GM19240 (cell line): ENCODE measurements around the gene DNAJC3.
"Not testable (repeated sequence)": the region's sequence is repeated elsewhere in the genome, so short reads cannot be mapped to it uniquely, and the experiment has no call there.

ENCODE experiments used
- DNase-seq: peaks from one replicate; pipeline ENCODE4 v3.0.0; 2011; ENCODE audit warnings: low spot score; ENCODE audit not compliant: insufficient read length

The DNAJC3 gene

GRCh38 chr13:95671597-95671996, 5.3 kb upstream of the DNAJC3 start:
- DNase-seq, result no peak

DNA sequence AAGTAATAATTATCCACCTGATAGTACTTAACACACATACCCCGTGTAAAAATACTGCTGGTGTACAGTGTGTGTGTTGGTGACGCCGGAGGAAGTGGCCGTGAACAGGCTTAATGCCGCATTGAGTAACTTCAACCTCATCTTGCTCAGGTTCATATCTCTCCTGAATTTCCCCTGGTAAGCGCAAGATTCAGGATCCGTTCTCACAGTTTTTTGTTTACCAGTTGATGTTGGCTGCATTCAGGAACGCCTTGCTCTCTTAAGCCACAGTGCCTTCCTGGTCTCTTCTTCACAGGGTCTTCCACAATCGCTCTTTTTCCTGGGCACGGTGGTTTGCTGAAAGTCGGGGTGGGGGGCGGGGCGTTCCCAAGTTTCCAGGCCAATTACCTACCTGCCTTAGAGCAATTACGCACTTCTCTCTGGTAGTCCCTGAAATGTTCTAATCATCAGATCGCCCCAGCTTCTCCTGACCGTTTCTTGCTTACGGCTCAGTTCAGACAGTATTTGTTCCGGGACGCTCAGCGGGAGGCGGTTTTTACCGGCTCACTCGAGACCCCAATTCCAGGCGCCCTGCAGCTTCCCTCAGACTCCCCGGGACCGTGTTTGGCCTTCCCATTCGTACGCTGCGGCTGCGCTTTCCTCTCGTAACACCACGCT, 706 bp upstream of the DNAJC3 start:
- no peak for DNase-seq

GRCh38 chr13:95677564-95678266, 776 bp downstream of the DNAJC3 start:
- no peak for DNase-seq

- DNase-seq, result no peak
Observed at GRCh38 chr13:95678967-95679366, 2.0 kb downstream of the DNAJC3 start.

DNA sequence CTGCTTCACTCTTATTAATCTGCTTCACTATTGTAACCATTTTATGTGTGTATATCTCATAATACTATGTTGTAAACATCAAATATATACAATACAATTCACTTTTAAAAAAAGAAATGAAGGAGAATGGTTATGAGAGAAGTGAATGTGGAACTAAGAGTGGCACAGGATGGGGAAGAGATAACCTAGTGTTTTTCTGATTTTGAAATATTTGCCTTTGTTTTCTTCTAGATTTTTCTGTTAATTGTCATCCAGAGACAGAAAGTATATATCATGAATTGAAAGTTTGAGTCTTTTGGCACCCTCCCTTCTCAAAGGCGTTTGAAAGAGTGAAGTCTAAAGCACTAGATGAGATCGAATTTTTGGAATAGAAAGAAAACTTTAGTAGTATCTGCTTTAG, 2.8 kb downstream of the DNAJC3 start:
- no peak for DNase-seq

- DNase-seq, result no peak
Observed at GRCh38 chr13:95684418-95684817, 7.5 kb downstream of the DNAJC3 start.

GRCh38 chr13:95684960-95685359, 8.0 kb downstream of the DNAJC3 start:
- DNase-seq, result not testable (repeated sequence)

DNA sequence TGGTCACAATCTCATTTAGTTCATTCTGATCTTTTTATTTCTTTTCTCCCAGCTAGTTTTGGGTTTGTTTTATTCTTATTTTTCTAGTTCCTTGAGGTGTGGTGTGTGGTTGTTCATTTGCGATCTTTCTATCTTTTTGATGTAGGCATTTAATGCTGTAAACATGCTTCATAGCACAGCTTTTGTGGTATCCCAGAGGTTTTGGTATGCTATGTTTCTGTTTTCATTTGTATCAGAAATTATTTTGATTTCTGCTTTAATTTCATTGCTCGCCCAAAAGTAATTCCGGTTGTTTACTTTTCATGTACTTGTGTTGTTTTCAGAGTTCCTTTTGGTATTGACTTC, 12.6 kb downstream of the DNAJC3 start:
- no peak for DNase-seq

DNA sequence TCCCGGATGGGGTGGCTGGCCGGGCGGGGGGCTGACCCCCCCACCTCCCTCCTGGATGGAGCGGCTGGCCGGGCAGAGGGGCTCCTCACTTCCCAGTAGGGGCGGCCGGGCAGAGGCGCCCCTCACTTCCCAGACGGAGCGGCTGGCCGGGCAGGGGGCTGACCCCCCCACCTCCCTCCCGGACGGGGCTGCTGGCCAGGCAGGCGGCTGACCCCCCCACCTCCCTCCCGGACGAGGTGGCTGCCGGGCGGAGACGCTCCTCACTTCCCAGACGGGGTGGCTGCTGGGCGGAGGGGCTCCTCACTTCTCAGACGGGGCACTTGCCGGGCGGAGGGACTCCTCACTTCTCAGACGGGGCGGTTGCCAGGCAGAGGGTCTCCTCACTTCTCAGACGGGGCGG, 14.0 kb downstream of the DNAJC3 start:
- not testable (repeated sequence) for DNase-seq

DNA sequence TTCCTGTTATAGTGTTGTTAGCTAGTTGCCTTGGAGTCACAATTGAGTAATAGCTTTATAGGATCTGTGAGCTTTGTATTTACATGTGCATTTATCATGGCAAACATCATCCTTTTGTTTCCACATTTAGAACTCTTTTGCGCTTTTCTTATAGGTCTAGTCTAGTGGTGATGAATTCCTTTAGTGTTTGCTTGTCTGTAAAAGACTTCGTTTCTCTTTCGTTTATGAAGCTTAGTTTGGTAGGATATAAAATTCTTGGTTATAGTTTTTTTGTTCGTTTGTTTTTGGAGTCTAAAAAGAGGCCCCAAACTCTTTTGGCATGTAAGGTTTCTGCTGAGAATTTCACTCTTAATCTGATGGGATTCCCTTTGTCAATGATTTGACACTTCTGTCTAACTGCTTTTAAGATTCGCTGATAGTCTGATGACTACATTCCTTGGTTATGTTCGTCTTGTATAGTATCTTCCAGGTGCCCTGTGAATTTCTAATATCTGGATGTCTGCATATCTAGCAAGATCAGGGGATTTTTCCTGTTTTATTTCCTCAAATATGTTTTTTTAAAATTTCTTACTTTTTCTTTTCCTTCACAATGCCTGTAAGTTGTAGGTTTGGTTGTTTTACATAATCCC, 20.2 kb downstream of the DNAJC3 start:
- no peak for DNase-seq

GRCh38 chr13:95698047-95698749, 21.3 kb downstream of the DNAJC3 start:
- no peak for DNase-seq

- DNase-seq, result no peak
Observed at GRCh38 chr13:95703576-95703975, 26.6 kb downstream of the DNAJC3 start.

- DNase-seq, result no peak
Observed at GRCh38 chr13:95704510-95704909, 27.6 kb downstream of the DNAJC3 start.

DNA sequence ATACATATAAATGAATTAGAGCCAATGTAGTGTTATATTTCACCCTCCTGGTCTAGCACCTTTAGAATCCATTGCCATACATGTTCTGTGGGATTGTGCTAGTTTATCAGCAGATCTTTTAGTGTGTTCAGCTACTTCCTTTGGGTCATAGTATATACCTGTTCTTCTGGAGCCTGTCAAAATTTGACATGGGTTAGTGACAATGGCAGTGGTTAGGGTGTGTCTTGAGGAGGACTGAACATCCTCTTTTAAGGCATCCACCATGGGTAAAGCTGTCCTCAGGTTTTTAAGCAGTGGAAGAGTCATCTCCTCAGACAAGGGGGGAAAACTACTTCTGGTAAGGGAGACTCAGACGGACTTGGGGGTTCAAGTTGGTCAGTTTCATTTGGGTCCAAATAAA, 29.4 kb downstream of the DNAJC3 start:
- no peak for DNase-seq

- DNase-seq, result no peak
Observed at GRCh38 chr13:95707035-95707434, 30.1 kb downstream of the DNAJC3 start.

- no peak for DNase-seq
Observed at GRCh38 chr13:95707442-95708390, 30.8 kb downstream of the DNAJC3 start.

DNA sequence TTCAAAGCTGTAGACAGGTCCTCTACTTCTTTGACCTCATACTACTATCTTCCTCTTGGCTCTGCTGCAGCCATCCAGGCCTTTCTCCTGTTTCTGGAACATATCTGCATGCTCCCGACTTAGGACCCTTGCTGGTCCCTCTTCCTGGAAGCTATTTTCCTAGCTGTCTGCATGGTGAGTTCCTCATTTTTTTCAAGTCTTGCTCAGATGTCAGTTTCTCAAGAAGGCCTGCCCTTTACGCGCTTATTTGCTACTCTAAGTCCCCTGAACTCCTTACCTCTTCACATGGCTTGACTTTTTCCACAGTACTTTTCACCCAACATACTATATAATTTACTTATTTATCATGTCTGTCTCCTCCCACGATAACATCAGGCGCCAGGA, 31.4 kb downstream of the DNAJC3 start:
- DNase-seq, result no peak

DNA sequence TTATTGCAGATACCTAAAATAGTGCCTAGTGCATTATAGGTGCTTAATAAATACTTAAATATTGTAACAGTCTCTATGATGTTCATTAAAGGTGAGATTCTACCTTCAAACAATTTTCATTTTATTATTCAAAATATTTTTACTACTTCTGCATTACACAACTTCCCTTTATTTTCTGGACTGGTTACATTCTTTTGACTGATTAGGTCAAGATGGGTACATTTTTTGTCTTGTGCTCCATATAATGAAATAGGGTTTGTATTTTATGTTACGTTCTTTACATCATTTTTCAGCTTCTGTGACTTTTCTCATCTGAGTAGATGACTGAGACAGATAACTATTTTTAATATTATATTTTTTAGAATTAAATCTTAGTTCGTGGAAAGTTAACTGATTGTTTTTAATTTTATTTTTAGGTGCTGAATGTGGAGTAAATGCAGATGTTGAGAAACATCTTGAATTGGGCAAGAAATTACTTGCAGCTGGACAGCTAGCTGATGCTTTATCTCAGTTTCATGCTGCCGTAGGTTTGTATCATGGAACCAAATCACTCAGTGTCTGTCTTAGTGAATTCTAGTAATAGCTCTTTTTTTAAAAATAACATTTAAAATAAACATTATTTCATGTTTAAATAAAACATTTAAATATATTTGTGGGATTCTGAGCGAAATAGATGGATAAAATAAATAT, 32.0 kb downstream of the DNAJC3 start:
- no peak for DNase-seq

- DNase-seq, result no peak
Observed at GRCh38 chr13:95710313-95710712, 33.4 kb downstream of the DNAJC3 start.

GRCh38 chr13:95712846-95713245, 35.9 kb downstream of the DNAJC3 start:
- DNase-seq, result not testable (repeated sequence)

- no peak for DNase-seq
Observed at GRCh38 chr13:95713651-95714050, 36.7 kb downstream of the DNAJC3 start.
